ENCODE measurements around the gene ASXL3. TPM values are rescaled to one million over a fixed set of nuclear protein-coding genes. Genes with fewer than 3 reads are reported as not detected.

Gene ASXL3
- total RNA-seq, 2 donors from 2014 or later: 0.71 to 1.1 TPM

GRCh38 chr18:33745151-33745795, 167.3 kb downstream of the ASXL3 start:
- peaks cover 5% of the 10 kb centered on the region for H3K27me3 Mint-ChIP-seq (ENCODE audit: insufficient read depth)
- no peak overlapping the region for H3K4me3 Mint-ChIP-seq
- H3K4me1 Mint-ChIP-seq: peaks cover 11% of the 10 kb centered on the region
- DNase-seq: no peak
- TF ChIP-seq CTCF (conservative IDR thresholded peaks at IDR 0.05): no peak
- H3K9ac ChIP-seq (ENCODE audit: extremely low read depth, low read length, poor library complexity, severe bottlenecking): no peak overlapping the region
- H3K9me3 ChIP-seq (ENCODE audit: control insufficient read depth, low read length): no peaks in the 10 kb centered on the region
- H3K9me3 Mint-ChIP-seq: no peaks in the 10 kb centered on the region
- WGBS, 2 experiments (ENCODE audit: insufficient coverage in 1 of 2, insufficient read length in 1 of 2): 94 to 97% methylated on average over 8 of the region's 8 CpGs
- no peak overlapping the region for H3K27ac ChIP-seq (ENCODE audit: low read depth, low read length)
- H3K27me3 ChIP-seq (ENCODE audit: control insufficient read depth, insufficient read depth, low read length, poor library complexity, severe bottlenecking): no peaks in the 10 kb centered on the region
- H3K4me1 ChIP-seq (ENCODE audit: control insufficient read depth, insufficient read depth, low read length): no peaks in the 10 kb centered on the region
- no peaks in the 10 kb centered on the region for H3K36me3 Mint-ChIP-seq (ENCODE audit: low read depth)
- H3K4me3 ChIP-seq (ENCODE audit: low read length): no peak overlapping the region
- no peak overlapping the region for H3K27ac Mint-ChIP-seq
- H3K36me3 ChIP-seq (ENCODE audit: control insufficient read depth, insufficient read depth, low read length): no peaks in the 10 kb centered on the region

DNA sequence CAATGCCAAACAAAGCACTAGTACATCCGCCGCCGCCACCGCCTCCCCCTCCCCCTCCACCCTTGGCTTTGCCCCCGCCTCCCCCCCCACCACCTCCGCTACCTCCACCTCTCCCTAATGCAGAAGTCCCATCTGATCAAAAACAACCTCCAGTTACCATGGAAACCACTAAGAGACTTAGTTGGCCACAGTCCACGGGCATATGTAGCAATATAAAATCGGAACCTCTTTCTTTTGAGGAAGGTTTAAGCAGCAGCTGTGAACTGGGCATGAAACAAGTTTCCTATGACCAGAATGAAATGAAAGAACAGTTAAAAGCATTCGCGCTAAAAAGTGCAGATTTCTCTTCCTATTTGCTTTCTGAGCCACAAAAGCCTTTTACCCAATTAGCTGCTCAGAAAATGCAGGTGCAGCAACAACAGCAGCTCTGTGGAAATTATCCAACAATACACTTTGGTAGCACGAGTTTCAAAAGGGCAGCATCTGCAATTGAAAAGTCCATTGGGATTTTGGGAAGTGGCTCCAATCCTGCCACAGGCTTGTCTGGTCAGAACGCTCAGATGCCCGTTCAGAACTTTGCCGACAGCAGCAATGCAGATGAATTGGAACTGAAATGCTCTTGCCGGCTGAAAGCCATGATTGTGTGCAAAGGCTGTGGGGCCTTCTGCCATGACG, 168.0 kb downstream of the ASXL3 start:
- Mint-ChIP-seq H3K27me3 (ENCODE audit: insufficient read depth) (peaks cover 5% of the 10 kb centered on the region), H3K27ac (no peak overlapping the region), H3K9me3 (no peaks in the 10 kb centered on the region), H3K4me3 (no peak overlapping the region), H3K4me1 (peaks cover 11% of the 10 kb centered on the region), H3K36me3 (ENCODE audit: low read depth) (no peaks in the 10 kb centered on the region)
- Histone ChIP-seq H3K27me3 (ENCODE audit: control insufficient read depth, insufficient read depth, low read length, poor library complexity, severe bottlenecking) (no peaks in the 10 kb centered on the region), H3K9me3 (ENCODE audit: control insufficient read depth, low read length) (no peaks in the 10 kb centered on the region), H3K27ac (ENCODE audit: low read depth, low read length) (no peak overlapping the region), H3K36me3 (ENCODE audit: control insufficient read depth, insufficient read depth, low read length) (no peaks in the 10 kb centered on the region), H3K9ac (ENCODE audit: extremely low read depth, low read length, poor library complexity, severe bottlenecking) (no peak overlapping the region), H3K4me1 (ENCODE audit: control insufficient read depth, insufficient read depth, low read length) (no peaks in the 10 kb centered on the region), H3K4me3 (ENCODE audit: low read length) (no peak overlapping the region)
- no peak for TF ChIP-seq CTCF (conservative IDR thresholded peaks at IDR 0.05)
- 90 to 91% methylated on average over 10 to 11 of the region's 16 CpGs for WGBS, 2 experiments (ENCODE audit: insufficient coverage in 1 of 2, insufficient read length in 1 of 2)
- DNase-seq: no peak

DNA sequence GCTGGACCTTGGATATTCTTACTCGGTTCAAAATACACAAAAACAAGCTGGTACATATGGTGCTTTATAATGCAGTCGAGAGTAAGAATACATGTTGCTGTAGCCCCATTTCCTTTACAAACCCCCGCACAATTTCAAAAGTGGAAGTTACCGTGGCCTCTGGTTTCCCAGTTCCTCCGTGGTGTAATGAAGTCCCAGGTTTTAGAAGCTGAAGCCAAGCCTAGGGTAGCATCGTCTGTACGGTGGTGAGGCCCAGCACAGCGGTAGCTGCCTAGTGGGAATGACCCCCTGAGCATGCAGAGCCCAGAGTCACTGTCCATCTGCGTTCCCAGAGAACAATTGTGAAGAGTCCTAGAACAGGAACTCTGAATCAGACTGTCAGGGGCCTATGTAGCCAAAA, 171.8 kb downstream of the ASXL3 start:
- no peak for TF ChIP-seq CTCF (conservative IDR thresholded peaks at IDR 0.05)
- DNase-seq: peak; percentile 45
- Mint-ChIP-seq H3K27me3 (ENCODE audit: insufficient read depth) (peaks cover 3% of the 10 kb centered on the region), H3K4me1 (peaks cover 11% of the 10 kb centered on the region), H3K4me3 (no peak overlapping the region), H3K36me3 (ENCODE audit: low read depth) (no peaks in the 10 kb centered on the region), H3K9me3 (no peaks in the 10 kb centered on the region), H3K27ac (no peak overlapping the region)
- Histone ChIP-seq H3K36me3 (ENCODE audit: control insufficient read depth, insufficient read depth, low read length) (no peaks in the 10 kb centered on the region), H3K27ac (ENCODE audit: low read depth, low read length) (no peak overlapping the region), H3K9ac (ENCODE audit: extremely low read depth, low read length, poor library complexity, severe bottlenecking) (no peak overlapping the region), H3K4me1 (ENCODE audit: control insufficient read depth, insufficient read depth, low read length) (no peaks in the 10 kb centered on the region), H3K27me3 (ENCODE audit: control insufficient read depth, insufficient read depth, low read length, poor library complexity, severe bottlenecking) (no peaks in the 10 kb centered on the region), H3K4me3 (ENCODE audit: low read length) (no peak overlapping the region), H3K9me3 (ENCODE audit: control insufficient read depth, low read length) (no peaks in the 10 kb centered on the region)
- 87 to 95% methylated on average over 9 of the region's 9 CpGs for WGBS, 2 experiments (ENCODE audit: insufficient coverage in 1 of 2, insufficient read length in 1 of 2)
